A549 (cell line): ENCODE measurements around the gene COX10.

Experiments
- BHLHE40 ChIP-seq: IDR thresholded peaks from 2 replicates; pipeline ENCODE4 v1.6.1; 2012; ENCODE audit warnings: low read depth, low read length, inconsistent platforms
- CEBPB ChIP-seq, 2 experiments: fragments of >200 bp in 1 of 2; sonication (Bioruptor Twin) in 1 of 2; formaldehyde crosslinking in 1 of 2; IDR thresholded peaks; 2 replicates each; pipeline ENCODE4 v1.6.1; 2012 to 2016
- EP300 ChIP-seq, 2 experiments: fragments of >200 bp; sonication (Bioruptor Twin); formaldehyde crosslinking; IDR thresholded peaks; 2 replicates in 1 of 2; 3 replicates in 1 of 2; pipeline ENCODE4 v1.6.1; 2016 to 2017
- POLR2A ChIP-seq: IDR thresholded peaks from 2 replicates; pipeline ENCODE4 v1.6.1; 2012; ENCODE audit warnings: mild to moderate bottlenecking, low read length
- SREBF2 ChIP-seq: fragments of 450-650 bp; IDR thresholded peaks from 2 replicates; pipeline ENCODE4 v1.6.1; 2014; ENCODE audit warnings: mild to moderate bottlenecking, moderate library complexity
- TP53 ChIP-seq: fragments of 250-450 bp; sonication (Bioruptor Pico); IDR thresholded peaks from 2 replicates; pipeline ENCODE4 v1.5.0; 2021; ENCODE audit warnings: mild to moderate bottlenecking, moderate library complexity
- ZC3H11A ChIP-seq: fragments of 450-650 bp; IDR thresholded peaks from 2 replicates; pipeline ENCODE4 v1.6.1; 2014; ENCODE audit warnings: antibody characterized with exemption, mild to moderate bottlenecking
- TF ChIP-seq, protein P1 (sequence below): fragments of >200 bp; sonication (Bioruptor Twin); formaldehyde crosslinking; IDR thresholded peaks from 3 replicates; pipeline ENCODE4 v1.5.1; 2016
- TF ChIP-seq, protein P2 (sequence below): IDR thresholded peaks from 2 replicates; pipeline ENCODE4 v1.6.1; 2012
- TF ChIP-seq, protein P3 (sequence below): fragments of 200-600 bp; sonication (generic); IDR thresholded peaks from 2 replicates; pipeline ENCODE4 v1.6.1; 2016; ENCODE audit warnings: antibody characterized with exemption, mild to moderate bottlenecking, moderate library complexity
- TF ChIP-seq, protein P4 (sequence below): fragments of 250-450 bp; sonication (Bioruptor Pico); IDR thresholded peaks from 2 replicates; pipeline ENCODE4 v1.5.0; 2021; ENCODE audit warnings: mild to moderate bottlenecking, moderate library complexity, borderline replicate concordance

DNA sequence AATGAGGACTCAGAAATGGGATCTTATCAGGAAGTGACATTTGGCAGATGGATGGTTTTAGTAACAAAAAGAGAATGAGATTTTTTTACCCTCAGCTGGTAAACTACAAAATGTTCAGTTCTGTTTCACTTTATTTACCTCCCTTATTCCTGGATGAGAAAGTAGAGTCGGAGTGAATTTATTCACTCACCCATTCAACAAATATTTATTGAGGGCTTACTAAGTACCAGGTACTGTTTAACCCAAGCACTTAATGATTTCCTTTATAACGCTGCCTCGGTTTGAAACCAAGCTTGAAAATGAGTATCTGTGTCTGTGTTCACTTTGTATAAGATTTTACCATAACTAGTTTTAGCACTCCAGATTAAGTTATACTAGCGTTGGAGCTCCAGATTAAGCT is 129.3 kb downstream of the COX10 start:
- TF ChIP-seq, protein P1, sequence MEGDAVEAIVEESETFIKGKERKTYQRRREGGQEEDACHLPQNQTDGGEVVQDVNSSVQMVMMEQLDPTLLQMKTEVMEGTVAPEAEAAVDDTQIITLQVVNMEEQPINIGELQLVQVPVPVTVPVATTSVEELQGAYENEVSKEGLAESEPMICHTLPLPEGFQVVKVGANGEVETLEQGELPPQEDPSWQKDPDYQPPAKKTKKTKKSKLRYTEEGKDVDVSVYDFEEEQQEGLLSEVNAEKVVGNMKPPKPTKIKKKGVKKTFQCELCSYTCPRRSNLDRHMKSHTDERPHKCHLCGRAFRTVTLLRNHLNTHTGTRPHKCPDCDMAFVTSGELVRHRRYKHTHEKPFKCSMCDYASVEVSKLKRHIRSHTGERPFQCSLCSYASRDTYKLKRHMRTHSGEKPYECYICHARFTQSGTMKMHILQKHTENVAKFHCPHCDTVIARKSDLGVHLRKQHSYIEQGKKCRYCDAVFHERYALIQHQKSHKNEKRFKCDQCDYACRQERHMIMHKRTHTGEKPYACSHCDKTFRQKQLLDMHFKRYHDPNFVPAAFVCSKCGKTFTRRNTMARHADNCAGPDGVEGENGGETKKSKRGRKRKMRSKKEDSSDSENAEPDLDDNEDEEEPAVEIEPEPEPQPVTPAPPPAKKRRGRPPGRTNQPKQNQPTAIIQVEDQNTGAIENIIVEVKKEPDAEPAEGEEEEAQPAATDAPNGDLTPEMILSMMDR = no peak
- no peak for TF ChIP-seq SREBF2
- TF ChIP-seq ZC3H11A = no peak
- TF ChIP-seq, protein P2, sequence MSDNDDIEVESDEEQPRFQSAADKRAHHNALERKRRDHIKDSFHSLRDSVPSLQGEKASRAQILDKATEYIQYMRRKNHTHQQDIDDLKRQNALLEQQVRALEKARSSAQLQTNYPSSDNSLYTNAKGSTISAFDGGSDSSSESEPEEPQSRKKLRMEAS = no peak
- TF ChIP-seq, protein P3, sequence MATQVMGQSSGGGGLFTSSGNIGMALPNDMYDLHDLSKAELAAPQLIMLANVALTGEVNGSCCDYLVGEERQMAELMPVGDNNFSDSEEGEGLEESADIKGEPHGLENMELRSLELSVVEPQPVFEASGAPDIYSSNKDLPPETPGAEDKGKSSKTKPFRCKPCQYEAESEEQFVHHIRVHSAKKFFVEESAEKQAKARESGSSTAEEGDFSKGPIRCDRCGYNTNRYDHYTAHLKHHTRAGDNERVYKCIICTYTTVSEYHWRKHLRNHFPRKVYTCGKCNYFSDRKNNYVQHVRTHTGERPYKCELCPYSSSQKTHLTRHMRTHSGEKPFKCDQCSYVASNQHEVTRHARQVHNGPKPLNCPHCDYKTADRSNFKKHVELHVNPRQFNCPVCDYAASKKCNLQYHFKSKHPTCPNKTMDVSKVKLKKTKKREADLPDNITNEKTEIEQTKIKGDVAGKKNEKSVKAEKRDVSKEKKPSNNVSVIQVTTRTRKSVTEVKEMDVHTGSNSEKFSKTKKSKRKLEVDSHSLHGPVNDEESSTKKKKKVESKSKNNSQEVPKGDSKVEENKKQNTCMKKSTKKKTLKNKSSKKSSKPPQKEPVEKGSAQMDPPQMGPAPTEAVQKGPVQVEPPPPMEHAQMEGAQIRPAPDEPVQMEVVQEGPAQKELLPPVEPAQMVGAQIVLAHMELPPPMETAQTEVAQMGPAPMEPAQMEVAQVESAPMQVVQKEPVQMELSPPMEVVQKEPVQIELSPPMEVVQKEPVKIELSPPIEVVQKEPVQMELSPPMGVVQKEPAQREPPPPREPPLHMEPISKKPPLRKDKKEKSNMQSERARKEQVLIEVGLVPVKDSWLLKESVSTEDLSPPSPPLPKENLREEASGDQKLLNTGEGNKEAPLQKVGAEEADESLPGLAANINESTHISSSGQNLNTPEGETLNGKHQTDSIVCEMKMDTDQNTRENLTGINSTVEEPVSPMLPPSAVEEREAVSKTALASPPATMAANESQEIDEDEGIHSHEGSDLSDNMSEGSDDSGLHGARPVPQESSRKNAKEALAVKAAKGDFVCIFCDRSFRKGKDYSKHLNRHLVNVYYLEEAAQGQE = no peak
- no peak for TF ChIP-seq POLR2A
- no peak for TF ChIP-seq EP300 (IDR thresholded peaks at IDR 0.05)
- TF ChIP-seq, protein P4, sequence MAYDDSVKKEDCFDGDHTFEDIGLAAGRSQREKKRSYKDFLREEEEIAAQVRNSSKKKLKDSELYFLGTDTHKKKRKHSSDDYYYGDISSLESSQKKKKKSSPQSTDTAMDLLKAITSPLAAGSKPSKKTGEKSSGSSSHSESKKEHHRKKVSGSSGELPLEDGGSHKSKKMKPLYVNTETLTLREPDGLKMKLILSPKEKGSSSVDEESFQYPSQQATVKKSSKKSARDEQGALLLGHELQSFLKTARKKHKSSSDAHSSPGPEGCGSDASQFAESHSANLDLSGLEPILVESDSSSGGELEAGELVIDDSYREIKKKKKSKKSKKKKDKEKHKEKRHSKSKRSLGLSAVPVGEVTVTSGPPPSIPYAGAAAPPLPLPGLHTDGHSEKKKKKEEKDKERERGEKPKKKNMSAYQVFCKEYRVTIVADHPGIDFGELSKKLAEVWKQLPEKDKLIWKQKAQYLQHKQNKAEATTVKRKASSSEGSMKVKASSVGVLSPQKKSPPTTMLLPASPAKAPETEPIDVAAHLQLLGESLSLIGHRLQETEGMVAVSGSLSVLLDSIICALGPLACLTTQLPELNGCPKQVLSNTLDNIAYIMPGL (CRISPR knock-in tag) = no peak
- no peak for TF ChIP-seq TP53 (CRISPR knock-in tag)
- no peak for TF ChIP-seq CEBPB (IDR thresholded peaks at IDR 0.05)
- no peak for TF ChIP-seq BHLHE40
